Colonic mucosa (tissue), 4 donors: ENCODE data around the gene CXCL10. TPM values are rescaled to one million over a fixed set of nuclear protein-coding genes. Genes with fewer than 3 reads are reported as not detected.

ENCODE experiments used
- DNase-seq: peaks from one replicate; pipeline ENCODE4 v3.0.0-alpha.2; 2020
- H3K27ac ChIP-seq: fragments of 200-600 bp; one replicate; pipeline ENCODE4 v1.8.0; 2021
- H3K27me3 ChIP-seq: fragments of 200-600 bp; one replicate; pipeline ENCODE4 v1.8.0; 2021
- H3K36me3 ChIP-seq: fragments of 200-600 bp; one replicate; pipeline ENCODE4 v1.8.0; 2021
- H3K4me1 ChIP-seq: fragments of 200-600 bp; one replicate; pipeline ENCODE4 v1.8.0; 2021; ENCODE audit warnings: mild to moderate bottlenecking
- H3K4me3 ChIP-seq: fragments of 200-600 bp; one replicate; pipeline ENCODE4 v1.8.0; 2021
- H3K9ac ChIP-seq, 2 donors: one replicate each; pipeline ENCODE4 v1.7.0; 2013; ENCODE audit warnings: control low read depth in 2 of 2, low read depth in 2 of 2, low read length in 2 of 2
- H3K9me3 ChIP-seq: fragments of 200-600 bp; one replicate; pipeline ENCODE4 v1.8.0; 2021
- intact Hi-C: fragments of 100-400 bp; cut with DNase I; formaldehyde crosslinking; loops from one replicate; pipeline ENCODE4 v1.14.1; 2022
- total RNA-seq, 2 donors: library from RNA; stranded (reverse); fragmentation: NEBNext Ultra II Directional in 1 of 2; extraction: Animal tissue kit (Norgen Biotek cat#: 25700) in 1 of 2; gene quantifications; one replicate each; pipeline ENCODE4 v1.2.1, GENCODE V29; 2021
- TF ChIP-seq, protein P1 (sequence below): fragments of 200-600 bp; IDR thresholded peaks from one replicate; pipeline ENCODE4 v1.8.0; 2022; ENCODE audit warnings: antibody characterized with exemption, mild to moderate bottlenecking
- donor health status: healthy.
- donor health status: DM: no; HTN: no; CAD: no.
- donor health status: DM: no; HTN: no; CAD: no.

Gene CXCL10
- total RNA-seq, 2 donors from 2014 or later: 0.72 to 0.90 TPM

DNA sequence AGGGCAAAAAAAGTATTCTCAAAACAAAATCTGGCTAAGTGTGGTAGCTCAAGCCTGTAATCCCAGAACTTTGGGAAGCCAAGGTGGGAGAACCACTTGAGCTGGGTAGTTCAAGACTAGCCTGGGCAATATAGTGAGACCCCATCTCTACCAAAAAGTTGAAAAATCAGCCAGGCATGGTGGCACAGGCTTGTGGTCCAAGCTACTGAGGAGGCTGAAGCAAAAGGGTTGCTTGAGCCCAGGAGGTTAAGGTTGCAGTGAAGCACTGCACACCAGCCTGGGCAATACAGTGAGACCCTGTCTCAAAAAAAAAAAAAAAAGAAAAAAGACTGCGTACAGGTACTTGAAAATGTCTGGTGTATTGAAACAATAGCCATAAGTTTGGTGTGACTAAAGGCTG, 30.8 kb downstream of the CXCL10 start:
- Histone ChIP-seq H3K36me3 (no peaks in the 10 kb centered on the region), H3K27me3 (no peaks in the 10 kb centered on the region), H3K4me1 (peaks cover 13% of the 10 kb centered on the region), H3K9me3 (no peaks in the 10 kb centered on the region), H3K27ac (no peak overlapping the region), H3K9ac (no peak overlapping the region), H3K4me3 (no peak overlapping the region)
- DNase-seq: no peak
- intact Hi-C loops: no loop called here
- TF ChIP-seq, protein P1, sequence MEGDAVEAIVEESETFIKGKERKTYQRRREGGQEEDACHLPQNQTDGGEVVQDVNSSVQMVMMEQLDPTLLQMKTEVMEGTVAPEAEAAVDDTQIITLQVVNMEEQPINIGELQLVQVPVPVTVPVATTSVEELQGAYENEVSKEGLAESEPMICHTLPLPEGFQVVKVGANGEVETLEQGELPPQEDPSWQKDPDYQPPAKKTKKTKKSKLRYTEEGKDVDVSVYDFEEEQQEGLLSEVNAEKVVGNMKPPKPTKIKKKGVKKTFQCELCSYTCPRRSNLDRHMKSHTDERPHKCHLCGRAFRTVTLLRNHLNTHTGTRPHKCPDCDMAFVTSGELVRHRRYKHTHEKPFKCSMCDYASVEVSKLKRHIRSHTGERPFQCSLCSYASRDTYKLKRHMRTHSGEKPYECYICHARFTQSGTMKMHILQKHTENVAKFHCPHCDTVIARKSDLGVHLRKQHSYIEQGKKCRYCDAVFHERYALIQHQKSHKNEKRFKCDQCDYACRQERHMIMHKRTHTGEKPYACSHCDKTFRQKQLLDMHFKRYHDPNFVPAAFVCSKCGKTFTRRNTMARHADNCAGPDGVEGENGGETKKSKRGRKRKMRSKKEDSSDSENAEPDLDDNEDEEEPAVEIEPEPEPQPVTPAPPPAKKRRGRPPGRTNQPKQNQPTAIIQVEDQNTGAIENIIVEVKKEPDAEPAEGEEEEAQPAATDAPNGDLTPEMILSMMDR: no peak

GRCh38 chr4:75989846-75990528, 33.3 kb downstream of the CXCL10 start:
- peak overlapping the region; percentile 68 for H3K4me3 ChIP-seq
- H3K4me1 ChIP-seq: peaks cover 10% of the 10 kb centered on the region
- intact Hi-C loops: no loop called here
- no peak for DNase-seq
- H3K27ac ChIP-seq: no peak overlapping the region
- TF ChIP-seq, protein P1: no peak
- no peaks in the 10 kb centered on the region for H3K36me3 ChIP-seq
- H3K9ac ChIP-seq: peak overlapping the region; percentile 70 to 77
- no peaks in the 10 kb centered on the region for H3K27me3 ChIP-seq
- no peaks in the 10 kb centered on the region for H3K9me3 ChIP-seq

- peaks cover 10% of the 10 kb centered on the region for H3K4me1 ChIP-seq
- TF ChIP-seq, protein P1: no peak
- no peak overlapping the region for H3K27ac ChIP-seq
- H3K36me3 ChIP-seq: peaks cover 4% of the 10 kb centered on the region
- H3K9me3 ChIP-seq: no peaks in the 10 kb centered on the region
- DNase-seq: no peak
- H3K27me3 ChIP-seq: no peaks in the 10 kb centered on the region
- H3K4me3 ChIP-seq: no peak overlapping the region
- intact Hi-C loops: no loop called here
- no peak overlapping the region for H3K9ac ChIP-seq
Measured at GRCh38 chr4:75985116-75985515, 38.2 kb downstream of the CXCL10 start.

- peaks cover 4% of the 10 kb centered on the region for H3K36me3 ChIP-seq
Measured at GRCh38 chr4:75980576-75980975, 42.7 kb downstream of the CXCL10 start.

DNA sequence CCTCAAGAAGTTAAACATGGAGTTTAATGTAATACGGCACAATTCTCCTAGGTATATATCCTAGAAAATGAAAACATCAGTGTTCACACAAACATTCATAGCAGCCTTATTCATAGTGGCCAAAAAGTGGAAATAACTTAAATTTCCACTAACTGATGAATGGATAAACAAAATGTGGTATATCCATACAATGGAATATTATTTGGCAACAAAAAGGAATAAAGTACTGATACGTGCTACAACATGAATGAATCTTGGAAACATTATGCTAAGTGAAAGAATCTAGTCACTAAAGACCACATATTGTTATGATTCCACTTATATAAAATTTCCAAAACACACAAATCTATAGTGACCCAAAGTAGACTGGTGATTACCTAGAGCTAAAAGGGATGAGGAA, 47.1 kb downstream of the CXCL10 start:
- Histone ChIP-seq H3K27ac (no peak overlapping the region), H3K4me3 (no peak overlapping the region), H3K9ac (no peak overlapping the region), H3K36me3 (peaks cover 4% of the 10 kb centered on the region), H3K9me3 (no peaks in the 10 kb centered on the region), H3K4me1 (no peaks in the 10 kb centered on the region), H3K27me3 (no peaks in the 10 kb centered on the region)
- DNase-seq: no peak
- TF ChIP-seq, protein P1: no peak
- intact Hi-C loops: no loop called here

More at GRCh38 chr4:75980576-75980975, 42.7 kb downstream of the CXCL10 start:
- Histone ChIP-seq H3K9me3 (no peaks in the 10 kb centered on the region), H3K4me1 (no peaks in the 10 kb centered on the region), H3K9ac (no peak overlapping the region), H3K27me3 (no peaks in the 10 kb centered on the region), H3K4me3 (no peak overlapping the region), H3K27ac (no peak overlapping the region)
- TF ChIP-seq, protein P1: no peak
- DNase-seq: no peak
- intact Hi-C loops: no loop called here
